M059J (cell line): ENCODE results near the gene PLD4. TPM values are rescaled to one million over a fixed set of nuclear protein-coding genes. Genes with fewer than 3 reads are reported as not detected.
A peak's percentile ranks its signal among the peaks of the same experiment; 100 is the strongest.

Source experiments
- DNase-seq: peaks from one replicate; pipeline ENCODE4 v3.0.0-alpha.2; 2012; ENCODE audit warnings: low read depth
- total RNA-seq: library from RNA; depleted of rRNA; stranded (reverse); fragments of >200 nt; shearing (Covaris generic); gene quantifications from 2 replicates; pipeline ENCODE4 v1.2.3, GENCODE V29; 2014

Gene PLD4
- total RNA-seq, 1 experiment from 2014 or later: not detected

- no peak for DNase-seq
Observed at GRCh38 chr14:104929268-104930230, 4.9 kb downstream of the PLD4 start.

DNA sequence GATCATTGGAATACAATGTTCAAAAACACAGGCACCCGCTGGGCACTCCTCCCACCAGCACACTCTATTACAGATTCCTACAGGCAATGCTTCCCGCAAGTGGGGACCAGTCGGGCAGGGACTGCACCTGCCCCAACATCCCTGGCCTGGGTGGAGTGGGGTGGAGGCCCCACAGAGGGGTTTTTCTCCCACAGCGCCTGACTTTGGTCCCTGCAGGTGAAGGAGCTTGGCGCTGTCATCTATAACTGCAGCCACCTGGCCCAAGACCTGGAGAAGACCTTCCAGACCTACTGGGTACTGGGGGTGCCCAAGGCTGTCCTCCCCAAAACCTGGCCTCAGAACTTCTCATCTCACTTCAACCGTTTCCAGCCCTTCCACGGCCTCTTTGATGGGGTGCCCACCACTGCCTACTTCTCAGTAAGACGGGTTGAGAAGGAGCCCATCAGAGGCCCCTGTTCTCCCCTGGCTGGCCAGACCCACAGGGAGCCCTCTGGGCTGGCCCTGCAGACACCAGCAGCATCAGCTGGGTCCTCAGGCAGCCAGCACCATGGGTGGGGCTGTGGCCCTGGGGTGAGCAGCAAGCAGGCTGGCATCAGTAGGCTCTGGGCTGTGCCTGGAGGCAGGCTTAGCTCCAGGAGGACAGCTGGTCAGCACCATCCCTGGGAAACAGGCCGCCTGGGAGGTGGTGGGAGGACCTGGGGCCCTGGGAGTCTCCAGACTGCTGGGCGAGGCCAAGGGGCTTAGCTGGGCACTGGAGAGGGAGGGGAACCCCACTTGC lies 6.0 kb downstream of the PLD4 start:
- DNase-seq: peak; percentile 12

DNA sequence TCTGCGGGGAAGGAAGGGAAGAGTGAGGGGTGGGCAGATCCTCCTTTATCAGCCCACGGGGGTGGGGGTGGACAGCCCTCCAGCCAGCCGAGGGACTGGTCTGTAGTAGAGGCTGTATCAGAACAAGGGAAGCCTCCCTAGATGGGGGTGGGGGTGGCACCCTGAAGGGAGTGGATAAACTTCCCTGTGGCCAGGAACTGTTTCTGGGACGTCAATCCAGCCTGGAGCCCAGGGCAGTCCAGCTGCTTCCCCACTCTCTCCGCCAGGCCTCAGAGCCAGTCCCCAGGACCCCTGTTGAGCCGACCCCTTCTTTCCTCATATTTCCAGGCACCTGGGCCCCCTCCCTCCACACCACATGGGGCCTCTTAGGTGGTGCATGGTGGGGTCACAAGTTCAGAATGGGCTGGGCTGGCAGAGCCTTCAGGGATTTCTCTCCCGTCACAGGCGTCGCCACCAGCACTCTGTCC lies 6.7 kb downstream of the PLD4 start:
- no peak for DNase-seq

DNA sequence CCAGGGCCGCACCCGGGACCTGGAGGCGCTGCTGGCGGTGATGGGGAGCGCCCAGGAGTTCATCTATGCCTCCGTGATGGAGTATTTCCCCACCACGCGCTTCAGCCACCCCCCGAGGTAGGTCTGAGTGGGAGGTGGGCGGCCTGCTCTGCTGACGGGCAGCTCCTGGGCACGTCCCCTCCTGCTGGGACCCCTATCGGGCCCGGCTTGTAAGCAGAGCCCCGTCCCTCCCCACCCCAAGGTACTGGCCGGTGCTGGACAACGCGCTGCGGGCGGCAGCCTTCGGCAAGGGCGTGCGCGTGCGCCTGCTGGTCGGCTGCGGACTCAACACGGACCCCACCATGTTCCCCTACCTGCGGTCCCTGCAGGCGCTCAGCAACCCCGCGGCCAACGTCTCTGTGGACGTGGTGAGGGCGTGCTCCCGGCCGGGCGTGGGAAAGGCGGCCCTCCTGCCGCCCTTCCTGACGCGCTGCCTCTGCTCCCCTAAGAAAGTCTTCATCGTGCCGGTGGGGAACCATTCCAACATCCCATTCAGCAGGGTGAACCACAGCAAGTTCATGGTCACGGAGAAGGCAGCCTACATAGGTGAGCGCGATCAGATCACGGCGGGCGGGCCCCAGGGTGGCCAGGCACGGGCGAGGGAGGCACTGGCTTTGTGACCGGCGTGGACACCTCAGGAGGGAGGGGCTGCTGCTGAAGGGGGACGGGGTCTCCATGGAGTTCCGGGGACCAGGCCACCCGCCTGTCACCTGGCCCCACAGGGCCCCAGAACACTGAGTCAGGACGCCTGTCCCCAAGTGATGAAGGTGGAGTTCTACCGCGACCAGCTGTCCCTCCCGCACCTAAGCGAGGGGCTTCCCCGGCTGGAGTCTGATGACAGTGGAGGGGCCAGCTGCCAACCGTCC lies 7.3 kb downstream of the PLD4 start:
- no peak for DNase-seq

GRCh38 chr14:104932676-104933631 lies 8.3 kb downstream of the PLD4 start:
- peak; percentile 69 for DNase-seq

GRCh38 chr14:104933746-104934733 lies 9.4 kb downstream of the PLD4 start:
- no peak for DNase-seq

DNA sequence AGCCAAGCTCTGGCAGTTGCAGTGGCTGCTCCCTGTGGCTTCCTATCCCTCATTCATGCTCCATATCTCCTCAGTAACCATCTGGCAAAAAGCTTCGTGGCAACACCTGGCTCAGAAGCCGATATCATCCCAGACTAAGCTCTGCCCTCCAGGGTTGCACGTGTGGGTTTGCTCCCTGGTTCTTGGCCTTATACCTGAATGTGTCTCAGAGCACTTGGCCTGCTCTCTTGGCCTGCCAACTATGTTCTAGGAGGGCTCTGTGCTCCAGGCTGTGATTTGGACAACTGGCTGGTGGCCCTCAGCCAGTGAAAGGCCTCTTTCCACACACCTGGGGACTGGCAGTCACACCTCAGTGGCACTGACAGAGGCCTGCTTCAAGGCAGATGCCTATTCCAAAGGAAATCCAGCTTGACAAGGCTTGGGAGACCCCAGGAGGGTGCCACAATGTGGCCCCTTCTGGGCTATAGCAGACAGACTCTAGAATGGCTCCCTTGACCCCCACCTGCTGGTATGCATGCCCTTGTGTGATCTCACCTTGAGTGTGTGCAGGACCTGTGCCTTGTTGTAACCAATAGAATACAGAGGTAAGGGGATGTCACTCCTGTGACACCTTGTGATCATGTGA lies 10.5 kb downstream of the PLD4 start:
- DNase-seq: no peak

DNA sequence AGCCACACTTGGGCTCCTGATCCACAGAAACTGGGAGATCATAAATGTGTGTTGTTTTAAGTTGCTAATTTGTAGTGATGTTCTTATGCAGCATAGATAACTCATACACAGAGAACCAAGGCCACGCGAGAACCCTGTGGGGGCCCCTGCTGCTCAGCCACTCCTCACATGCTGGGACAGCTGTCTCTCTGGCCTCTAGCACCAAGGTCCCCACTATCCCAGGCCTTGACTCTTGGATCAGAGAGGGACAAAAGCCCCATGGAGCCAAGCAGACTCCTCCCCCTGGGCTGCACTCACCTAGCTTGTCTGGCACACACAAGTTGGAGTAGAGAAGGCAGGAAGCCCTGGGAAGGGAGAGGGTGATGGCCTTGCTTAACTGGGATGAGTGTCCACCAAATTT lies 11.3 kb downstream of the PLD4 start:
- no peak for DNase-seq

- no peak for DNase-seq
Observed at GRCh38 chr14:104936361-104937155, 11.9 kb downstream of the PLD4 start.

DNA sequence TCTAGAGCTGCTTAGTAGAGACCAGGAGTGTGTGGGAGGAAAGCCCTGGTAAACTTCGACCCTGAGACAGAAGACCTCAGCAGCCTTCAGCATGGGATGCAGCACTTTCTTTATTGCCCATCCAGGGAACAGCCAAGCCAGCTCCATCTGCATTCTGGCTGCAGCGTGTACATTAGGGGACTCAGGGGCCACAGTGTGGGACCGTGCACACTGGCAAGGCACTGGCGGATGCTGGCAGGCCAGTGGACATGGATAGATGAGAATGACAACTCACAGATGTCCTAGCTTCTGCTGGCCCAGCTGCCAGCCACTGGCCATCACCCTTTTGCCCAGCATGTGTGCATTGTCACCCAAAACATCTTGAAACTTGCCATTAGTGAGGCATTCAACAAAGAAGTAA lies 12.5 kb downstream of the PLD4 start:
- DNase-seq: no peak

DNA sequence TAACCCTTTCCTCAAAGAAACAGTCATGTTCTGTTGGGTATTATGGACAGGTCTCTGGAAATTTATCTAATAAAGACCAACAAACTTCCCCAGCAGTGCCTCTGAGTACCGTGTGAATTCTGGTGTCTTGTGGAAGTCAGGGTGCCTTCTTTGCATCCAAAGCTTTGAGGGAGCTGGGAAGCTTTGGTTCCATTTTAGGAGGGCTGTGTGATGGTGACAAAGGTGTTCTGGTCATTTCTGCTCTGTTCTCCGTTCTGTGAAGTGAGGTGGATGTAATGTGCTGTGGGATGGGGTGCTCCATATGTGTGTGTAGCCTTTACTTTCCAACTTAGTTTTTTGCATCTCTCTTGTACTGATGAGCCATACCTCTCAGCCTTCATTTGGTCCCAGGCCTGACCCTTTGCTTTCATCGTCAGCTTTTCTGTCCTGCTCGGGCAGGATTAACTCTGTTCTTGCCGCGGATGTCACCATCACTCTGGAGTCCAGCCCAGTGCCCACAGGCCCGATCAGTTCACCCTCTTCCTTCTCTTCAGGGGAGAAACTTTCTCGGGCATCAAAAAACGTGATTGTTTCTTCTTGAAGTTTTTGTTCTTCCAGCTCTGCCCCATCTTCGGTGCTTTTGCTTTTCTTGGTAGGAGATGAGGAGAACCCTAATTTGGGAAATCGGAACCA lies 13.2 kb downstream of the PLD4 start:
- no peak for DNase-seq

- DNase-seq: no peak
Observed at GRCh38 chr14:104938436-104938835, 13.8 kb downstream of the PLD4 start.

DNA sequence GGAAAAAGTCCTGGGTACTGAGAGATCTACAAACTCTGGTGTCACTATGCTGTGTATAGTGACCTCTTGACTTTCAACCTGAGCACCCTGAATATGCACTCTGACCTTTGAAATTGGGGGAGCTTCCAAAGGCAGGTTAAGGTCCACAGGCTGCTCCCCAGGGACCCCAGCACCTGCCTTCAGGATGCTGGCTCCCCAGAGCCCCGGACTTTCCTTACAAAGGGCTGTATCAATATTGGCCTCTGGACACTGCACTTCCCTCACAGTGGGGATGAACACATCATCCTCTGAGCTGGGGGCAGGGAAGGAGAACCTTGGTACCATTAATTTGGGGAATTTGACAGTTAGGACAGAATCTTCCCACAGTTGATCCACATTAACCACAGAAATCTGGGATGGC lies 14.3 kb downstream of the PLD4 start:
- no peak for DNase-seq

- no peak for DNase-seq
Observed at GRCh38 chr14:104939666-104940410, 15.2 kb downstream of the PLD4 start.

DNA sequence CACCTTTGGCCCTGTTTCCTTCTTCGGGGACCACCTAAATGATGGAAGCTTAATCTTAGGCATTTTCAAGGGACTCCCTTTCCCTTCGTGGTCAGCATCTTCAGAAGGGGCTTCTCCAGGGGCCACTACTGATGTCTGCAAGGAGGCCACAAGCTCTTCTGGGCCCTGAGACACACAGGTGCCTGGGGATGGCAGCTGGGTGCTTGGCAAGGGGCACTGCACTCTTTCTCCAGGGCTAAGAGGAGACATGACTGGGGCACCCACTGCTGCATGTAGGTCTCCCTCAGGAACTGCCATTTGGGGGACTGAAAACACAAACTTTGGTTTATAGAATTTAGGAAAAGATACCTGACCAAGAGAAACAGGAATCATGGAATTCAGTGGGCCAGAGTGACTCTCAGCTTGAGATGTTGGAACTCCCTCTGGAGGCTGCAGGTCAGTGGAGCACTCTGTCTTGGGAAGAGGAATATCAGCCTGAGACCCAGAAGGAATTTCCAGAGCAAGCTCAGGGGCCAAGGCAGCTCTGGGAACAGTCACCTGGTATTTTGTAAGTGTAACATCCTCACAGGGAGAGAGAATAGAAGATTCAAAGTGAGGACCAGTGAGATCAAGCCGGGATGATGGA lies 16.0 kb downstream of the PLD4 start:
- DNase-seq: peak; percentile 18
